ENCODE results near the gene NTRK2. TPM values are rescaled to one million over a fixed set of nuclear protein-coding genes. Genes with fewer than 3 reads are reported as not detected.

Gene NTRK2
- total and polyA plus RNA-seq, 10 of the 15 experiments (the other 5 are each of a cell fraction or from before 2014, with no cell fraction given), result 0.42 to 4.6 (median 0.65) TPM

DNA sequence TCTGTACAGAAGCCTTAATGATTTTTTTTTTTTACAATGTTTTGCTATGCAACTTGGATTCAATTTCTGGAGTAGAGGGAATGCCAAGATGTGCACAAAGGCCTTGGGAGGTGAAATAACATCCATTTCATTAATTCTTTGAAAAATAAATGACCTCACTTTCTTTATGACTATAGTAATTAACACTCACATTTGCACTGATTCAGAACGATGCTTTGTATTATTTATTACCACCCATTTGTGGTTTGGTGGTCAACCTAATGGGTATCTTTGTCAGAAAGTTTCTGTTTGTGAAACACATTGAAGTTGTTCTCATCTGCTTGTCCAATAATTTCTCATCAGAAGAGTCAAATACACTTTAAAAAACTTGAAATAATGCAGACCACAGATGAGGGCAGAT is 169.3 kb downstream of the NTRK2 start (continued):
- no peak for TF ChIP-seq SPI1 (IDR thresholded peaks at IDR 0.05; ENCODE audit: borderline replicate concordance, insufficient read depth, low read depth, low read length)
- no peak for TF ChIP-seq RFX5 (IDR thresholded peaks at IDR 0.05; ENCODE audit: low read depth, low read length)
- no peak for TF ChIP-seq CBFB (IDR thresholded peaks at IDR 0.05; ENCODE audit: low read depth)
- no peak for TF ChIP-seq HDAC2 (IDR thresholded peaks at IDR 0.05)
- no peak for TF ChIP-seq KAT2A (conservative IDR thresholded peaks at IDR 0.05; ENCODE audit: control insufficient read depth, low read depth, low read length)
- TF ChIP-seq PAX5 (IDR thresholded peaks at IDR 0.05; ENCODE audit: borderline replicate concordance, low read depth, low read length), result peak; percentile 22; the same call in 1 of the 2 replicates
- no peak for TF ChIP-seq ZNF207 (IDR thresholded peaks at IDR 0.05; ENCODE audit: borderline replicate concordance)
- no peak for TF ChIP-seq RAD21 (IDR thresholded peaks at IDR 0.05; ENCODE audit: insufficient read depth, low read depth, low read length)
- no peak for TF ChIP-seq NFYB (IDR thresholded peaks at IDR 0.05; ENCODE audit: insufficient read depth, low read depth, low read length)
- TF ChIP-seq, protein P1, sequence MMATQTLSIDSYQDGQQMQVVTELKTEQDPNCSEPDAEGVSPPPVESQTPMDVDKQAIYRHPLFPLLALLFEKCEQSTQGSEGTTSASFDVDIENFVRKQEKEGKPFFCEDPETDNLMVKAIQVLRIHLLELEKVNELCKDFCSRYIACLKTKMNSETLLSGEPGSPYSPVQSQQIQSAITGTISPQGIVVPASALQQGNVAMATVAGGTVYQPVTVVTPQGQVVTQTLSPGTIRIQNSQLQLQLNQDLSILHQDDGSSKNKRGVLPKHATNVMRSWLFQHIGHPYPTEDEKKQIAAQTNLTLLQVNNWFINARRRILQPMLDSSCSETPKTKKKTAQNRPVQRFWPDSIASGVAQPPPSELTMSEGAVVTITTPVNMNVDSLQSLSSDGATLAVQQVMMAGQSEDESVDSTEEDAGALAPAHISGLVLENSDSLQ (IDR thresholded peaks at IDR 0.05), result peak; percentile 16; the same call in 1 of the 2 replicates
- peak; percentile 63 for TF ChIP-seq IKZF1 (conservative IDR thresholded peaks at IDR 0.05)
- no peak for TF ChIP-seq MTA3 (IDR thresholded peaks at IDR 0.05; ENCODE audit: borderline replicate concordance, low read length)
- TF ChIP-seq SMAD5 (IDR thresholded peaks at IDR 0.05; ENCODE audit: low read depth), result no peak
- no peak for TF ChIP-seq NFXL1 (IDR thresholded peaks at IDR 0.05; ENCODE audit: borderline replicate concordance)
- no peak for TF ChIP-seq RB1 (IDR thresholded peaks at IDR 0.05; ENCODE audit: borderline replicate concordance)
- 0 out of 2 replicates have a peak, but pooled peaks have one; percentile 30 for TF ChIP-seq NR2C1 (IDR thresholded peaks at IDR 0.05)
- TF ChIP-seq, protein P2, sequence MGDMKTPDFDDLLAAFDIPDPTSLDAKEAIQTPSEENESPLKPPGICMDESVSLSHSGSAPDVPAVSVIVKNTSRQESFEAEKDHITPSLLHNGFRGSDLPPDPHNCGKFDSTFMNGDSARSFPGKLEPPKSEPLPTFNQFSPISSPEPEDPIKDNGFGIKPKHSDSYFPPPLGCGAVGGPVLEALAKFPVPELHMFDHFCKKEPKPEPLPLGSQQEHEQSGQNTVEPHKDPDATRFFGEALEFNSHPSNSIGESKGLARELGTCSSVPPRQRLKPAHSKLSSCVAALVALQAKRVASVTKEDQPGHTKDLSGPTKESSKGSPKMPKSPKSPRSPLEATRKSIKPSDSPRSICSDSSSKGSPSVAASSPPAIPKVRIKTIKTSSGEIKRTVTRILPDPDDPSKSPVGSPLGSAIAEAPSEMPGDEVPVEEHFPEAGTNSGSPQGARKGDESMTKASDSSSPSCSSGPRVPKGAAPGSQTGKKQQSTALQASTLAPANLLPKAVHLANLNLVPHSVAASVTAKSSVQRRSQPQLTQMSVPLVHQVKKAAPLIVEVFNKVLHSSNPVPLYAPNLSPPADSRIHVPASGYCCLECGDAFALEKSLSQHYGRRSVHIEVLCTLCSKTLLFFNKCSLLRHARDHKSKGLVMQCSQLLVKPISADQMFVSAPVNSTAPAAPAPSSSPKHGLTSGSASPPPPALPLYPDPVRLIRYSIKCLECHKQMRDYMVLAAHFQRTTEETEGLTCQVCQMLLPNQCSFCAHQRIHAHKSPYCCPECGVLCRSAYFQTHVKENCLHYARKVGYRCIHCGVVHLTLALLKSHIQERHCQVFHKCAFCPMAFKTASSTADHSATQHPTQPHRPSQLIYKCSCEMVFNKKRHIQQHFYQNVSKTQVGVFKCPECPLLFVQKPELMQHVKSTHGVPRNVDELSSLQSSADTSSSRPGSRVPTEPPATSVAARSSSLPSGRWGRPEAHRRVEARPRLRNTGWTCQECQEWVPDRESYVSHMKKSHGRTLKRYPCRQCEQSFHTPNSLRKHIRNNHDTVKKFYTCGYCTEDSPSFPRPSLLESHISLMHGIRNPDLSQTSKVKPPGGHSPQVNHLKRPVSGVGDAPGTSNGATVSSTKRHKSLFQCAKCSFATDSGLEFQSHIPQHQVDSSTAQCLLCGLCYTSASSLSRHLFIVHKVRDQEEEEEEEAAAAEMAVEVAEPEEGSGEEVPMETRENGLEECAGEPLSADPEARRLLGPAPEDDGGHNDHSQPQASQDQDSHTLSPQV (IDR thresholded peaks at IDR 0.05), result no peak
- no peak for TF ChIP-seq ZNF622 (IDR thresholded peaks at IDR 0.05)
- TF ChIP-seq TCF3 (IDR thresholded peaks at IDR 0.05; ENCODE audit: borderline replicate concordance, insufficient read depth, low read depth, low read length), result no peak
- TF ChIP-seq, protein P3, sequence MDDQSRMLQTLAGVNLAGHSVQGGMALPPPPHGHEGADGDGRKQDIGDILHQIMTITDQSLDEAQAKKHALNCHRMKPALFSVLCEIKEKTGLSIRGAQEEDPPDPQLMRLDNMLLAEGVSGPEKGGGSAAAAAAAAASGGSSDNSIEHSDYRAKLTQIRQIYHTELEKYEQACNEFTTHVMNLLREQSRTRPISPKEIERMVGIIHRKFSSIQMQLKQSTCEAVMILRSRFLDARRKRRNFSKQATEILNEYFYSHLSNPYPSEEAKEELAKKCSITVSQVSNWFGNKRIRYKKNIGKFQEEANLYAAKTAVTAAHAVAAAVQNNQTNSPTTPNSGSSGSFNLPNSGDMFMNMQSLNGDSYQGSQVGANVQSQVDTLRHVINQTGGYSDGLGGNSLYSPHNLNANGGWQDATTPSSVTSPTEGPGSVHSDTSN (IDR thresholded peaks at IDR 0.05; ENCODE audit: insufficient replicate concordance, low read depth, low read length), result no peak
- TF ChIP-seq JUNB (IDR thresholded peaks at IDR 0.05), result peak; percentile 61; the same call in 1 of the 2 replicates
- TF ChIP-seq, protein P4, sequence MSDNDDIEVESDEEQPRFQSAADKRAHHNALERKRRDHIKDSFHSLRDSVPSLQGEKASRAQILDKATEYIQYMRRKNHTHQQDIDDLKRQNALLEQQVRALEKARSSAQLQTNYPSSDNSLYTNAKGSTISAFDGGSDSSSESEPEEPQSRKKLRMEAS (IDR thresholded peaks at IDR 0.05; ENCODE audit: low read depth, low read length), result no peak
- no peak for TF ChIP-seq CBX5 (IDR thresholded peaks at IDR 0.05; ENCODE audit: low read depth)
- peak; percentile 97 for TF ChIP-seq ATF7 (IDR thresholded peaks at IDR 0.05; ENCODE audit: low read depth)
- TF ChIP-seq CBX3 (IDR thresholded peaks at IDR 0.05; ENCODE audit: borderline replicate concordance, low read depth), result no peak
